IMR-90 (cell line): ENCODE measurements around the gene KLHL29. TPM values are rescaled to one million over a fixed set of nuclear protein-coding genes. Genes with fewer than 3 reads are reported as not detected.

Source experiments
- ATAC-seq: fragments of 200-7000 bp; cut with Tn5 transposase; 2 replicates; pipeline ENCODE4 v1.9.1; 2020; ENCODE audit warnings: low read depth, mild to moderate bottlenecking, moderate library complexity
- BruUV-seq: library from RNA; stranded (reverse); fragments of 400-500 nt; replicated peaks from 2 replicates; lab custom pipeline; 2021; lab: Mats Ljungman, UMichigan
- CTCF ChIA-PET: fragments of 300-600 bp; formaldehyde crosslinking; extraction: SDS; loops from one replicate; lab custom pipeline; 2021; ENCODE audit warnings: antibody characterized with exemption; lab: Yijun Ruan, JAX
- POLR2A ChIA-PET: fragments of 300-600 bp; sonication (Branson Sonifier 250); formaldehyde crosslinking; loops from one replicate; lab custom pipeline; 2022; ENCODE audit warnings: antibody characterized with exemption; ENCODE audit not compliant: unreplicated experiment; lab: Charles Lee
- DNase-seq: peaks from one replicate; pipeline ENCODE4 v3.0.0; 2013
- H2AFZ ChIP-seq: replicated peaks from 2 replicates; pipeline ENCODE3; 2013; ENCODE audit warnings: low read length, mild to moderate bottlenecking; ENCODE audit not compliant: poor library complexity
- H2AK5ac ChIP-seq: 2 replicates; pipeline ENCODE4 v1.6.1; 2013; ENCODE audit warnings: low read depth, low read length, inconsistent platforms
- H2AK9ac ChIP-seq: replicated peaks from 2 replicates; pipeline ENCODE3; 2013; ENCODE audit warnings: mild to moderate bottlenecking, low read depth, low read length, moderate library complexity; ENCODE audit not compliant: poor library complexity
- H2BK120ac ChIP-seq: 2 replicates; pipeline ENCODE4 v1.6.1; 2013; ENCODE audit warnings: low read depth, low read length, inconsistent platforms
- H2BK15ac ChIP-seq: 3 replicates; pipeline ENCODE4 v1.6.1; 2013; ENCODE audit warnings: low read depth, low read length, inconsistent platforms
- H2BK20ac ChIP-seq: 2 replicates; pipeline ENCODE4 v1.6.1; 2013; ENCODE audit warnings: low read depth, mild to moderate bottlenecking, inconsistent platforms, low read length, moderate library complexity
- H2BK5ac ChIP-seq: 2 replicates; pipeline ENCODE4 v1.6.1; 2013; ENCODE audit warnings: mild to moderate bottlenecking, low read depth, low read length, inconsistent platforms; ENCODE audit not compliant: poor library complexity, severe bottlenecking
- H3K14ac ChIP-seq: replicated peaks from 2 replicates; pipeline ENCODE4 v1.6.1; 2013; ENCODE audit warnings: low read depth, low read length, inconsistent platforms
- H3K18ac ChIP-seq: 2 replicates; pipeline ENCODE4 v1.6.1; 2013; ENCODE audit warnings: low read depth, low read length, control low read depth
- H3K23ac ChIP-seq: 2 replicates; pipeline ENCODE4 v1.6.1; 2013; ENCODE audit warnings: low read depth, low read length, inconsistent platforms
- H3K27ac ChIP-seq: 2 replicates; pipeline ENCODE4 v1.5.1; 2013; ENCODE audit warnings: mild to moderate bottlenecking, control low read depth, low read length; ENCODE audit not compliant: insufficient read depth
- H3K27me3 ChIP-seq: 2 replicates; pipeline ENCODE4 v1.6.1; 2013; ENCODE audit warnings: low read length; ENCODE audit not compliant: control insufficient read depth, insufficient read depth
- H3K36me3 ChIP-seq: 2 replicates; pipeline ENCODE4 v1.6.1; 2013; ENCODE audit warnings: low read length, mixed read lengths; ENCODE audit not compliant: control insufficient read depth, insufficient read depth
- H3K4ac ChIP-seq: 2 replicates; pipeline ENCODE4 v1.6.1; 2013; ENCODE audit warnings: low read depth, low read length, inconsistent platforms
- H3K4me1 ChIP-seq: 2 replicates; pipeline ENCODE4 v1.6.1; 2013; ENCODE audit warnings: low read length, mixed read lengths; ENCODE audit not compliant: control insufficient read depth, insufficient read depth
- H3K4me2 ChIP-seq: 2 replicates; pipeline ENCODE4 v1.6.1; 2013; ENCODE audit warnings: low read depth, mild to moderate bottlenecking, control low read depth, low read length, moderate library complexity
- H3K4me3 ChIP-seq: 2 replicates; pipeline ENCODE4 v1.5.1; 2013; ENCODE audit warnings: low read depth, mild to moderate bottlenecking, control low read depth, low read length, moderate library complexity; ENCODE audit not compliant: insufficient read depth
- H3K56ac ChIP-seq: 2 replicates; pipeline ENCODE4 v1.6.1; 2013; ENCODE audit warnings: low read length, inconsistent platforms; ENCODE audit not compliant: insufficient read depth; ENCODE audit errors: extremely low read depth
- H3K79me1 ChIP-seq, 2 experiments: 2 replicates each; pipeline ENCODE4 v1.6.1; 2013; ENCODE audit warnings: low read length in 2 of 2, inconsistent platforms in 1 of 2, low read depth in 1 of 2
- H3K9ac ChIP-seq: 2 replicates; pipeline ENCODE4 v1.6.1; 2013; ENCODE audit warnings: low read depth, low read length, control low read depth
- H3K9me1 ChIP-seq: 2 replicates; pipeline ENCODE4 v1.6.1; 2013; ENCODE audit warnings: low read length, inconsistent platforms; ENCODE audit not compliant: insufficient read depth
- H3K9me3 ChIP-seq: 2 replicates; pipeline ENCODE4 v1.6.1; 2013; ENCODE audit warnings: low read length; ENCODE audit not compliant: control insufficient read depth, insufficient read depth
- H4K20me1 ChIP-seq: 2 replicates; pipeline ENCODE4 v1.6.1; 2013; ENCODE audit warnings: low read length, inconsistent platforms; ENCODE audit not compliant: insufficient read depth
- H4K5ac ChIP-seq: 2 replicates; pipeline ENCODE4 v1.6.1; 2013; ENCODE audit warnings: mild to moderate bottlenecking, low read depth, low read length, control low read depth
- H4K8ac ChIP-seq, 2 experiments: 2 replicates each; pipeline ENCODE4 v1.6.1; 2013; ENCODE audit warnings: low read depth in 2 of 2, low read length in 2 of 2, control low read depth in 1 of 2, inconsistent platforms in 1 of 2
- H4K91ac ChIP-seq: 2 replicates; pipeline ENCODE4 v1.6.1; 2013; ENCODE audit warnings: low read depth, low read length, inconsistent platforms; ENCODE audit not compliant: insufficient read depth
- BHLHE40 ChIP-seq: fragments of 150-350 bp; IDR thresholded peaks from 2 replicates; pipeline ENCODE4 v1.6.1; 2016; ENCODE audit warnings: mild to moderate bottlenecking, low read depth, low read length
- CEBPB ChIP-seq: IDR thresholded peaks from 2 replicates; pipeline ENCODE4 v1.6.1; 2012; ENCODE audit warnings: low read depth, low read length, improper control_type of control experiment
- CHD1 ChIP-seq: IDR thresholded peaks from 2 replicates; pipeline ENCODE4 v1.6.1; 2012; ENCODE audit warnings: low read depth, low read length, improper control_type of control experiment
- ELK1 ChIP-seq: fragments of 150-350 bp; IDR thresholded peaks from 2 replicates; pipeline ENCODE4 v1.6.1; 2016; ENCODE audit warnings: low read depth, mild to moderate bottlenecking, low read length, moderate library complexity, borderline replicate concordance
- FOS ChIP-seq: fragments of 150-350 bp; IDR thresholded peaks from 2 replicates; pipeline ENCODE4 v1.6.1; 2016; ENCODE audit warnings: low read depth, low read length
- MAFK ChIP-seq: IDR thresholded peaks from 2 replicates; pipeline ENCODE4 v1.6.1; 2012; ENCODE audit warnings: low read depth, low read length, improper control_type of control experiment
- MAZ ChIP-seq: IDR thresholded peaks from 2 replicates; pipeline ENCODE4 v1.6.1; 2012; ENCODE audit warnings: low read depth, mild to moderate bottlenecking, low read length, improper control_type of control experiment, moderate library complexity, borderline replicate concordance
- MXI1 ChIP-seq: IDR thresholded peaks from 2 replicates; pipeline ENCODE4 v1.6.1; 2012; ENCODE audit warnings: low read depth, mild to moderate bottlenecking, low read length, moderate library complexity, borderline replicate concordance
- NFE2L2 ChIP-seq: fragments of 150-350 bp; IDR thresholded peaks from 2 replicates; pipeline ENCODE4 v1.6.1; 2016; ENCODE audit warnings: low read depth, mild to moderate bottlenecking, low read length
- POLR2A ChIP-seq: IDR thresholded peaks from 2 replicates; pipeline ENCODE4 v1.6.1; 2012; ENCODE audit warnings: mild to moderate bottlenecking, low read depth, low read length
- RAD21 ChIP-seq: IDR thresholded peaks from 2 replicates; pipeline ENCODE4 v1.6.1; 2012; ENCODE audit warnings: low read length, improper control_type of control experiment
- RCOR1 ChIP-seq: IDR thresholded peaks from 2 replicates; pipeline ENCODE4 v1.6.1; 2012; ENCODE audit warnings: mild to moderate bottlenecking, low read length, improper control_type of control experiment; ENCODE audit not compliant: insufficient replicate concordance
- RFX5 ChIP-seq: IDR thresholded peaks from 2 replicates; pipeline ENCODE4 v1.8.0; 2012; ENCODE audit warnings: low read depth, mild to moderate bottlenecking, low read length, moderate library complexity
- SMC3 ChIP-seq: fragments of 150-350 bp; IDR thresholded peaks from 2 replicates; pipeline ENCODE4 v1.6.1; 2016; ENCODE audit warnings: low read depth, mild to moderate bottlenecking, antibody characterized with exemption, low read length, moderate library complexity
- WGBS, 2 experiments: methylation state at CpG; one replicate each; pipeline versions ENCODE4 v1.1.5 to v1.1.7; 2013; ENCODE audit warnings: missing lambda C conversion rate in 2 of 2; ENCODE audit not compliant: insufficient read length in 1 of 2; ENCODE audit errors: extremely low coverage in 2 of 2; 5-methylcytosine and 5-hydroxymethylcytosine counted together
- dilution Hi-C: fragments of 300-500 bp; cut with HindIII; formaldehyde crosslinking; loops from one replicate; pipeline ENCODE4 v1.14.3; 2018; ENCODE audit warnings: low sequenced_read_pairs; ENCODE audit not compliant: unreplicated experiment
- in situ Hi-C: fragments of 300-500 bp; cut with MboI; formaldehyde crosslinking; loops from 3 replicates; pipeline ENCODE4 v1.14.3; 2019; ENCODE audit warnings: low sequenced_read_pairs, inconsistent platforms, mixed read lengths
- intact Hi-C: fragments of 100-400 bp; cut with micrococcal nuclease; formaldehyde crosslinking; loops from 2 replicates; pipeline ENCODE4 v1.10.0; 2022
- polyA plus RNA-seq, 3 experiments: library from polyadenylated mRNA; depleted of rRNA; stranded (reverse); fragments of >200 nt; gene quantifications; 2 replicates each; pipeline ENCODE4 v1.2.3, GENCODE V29; 2012; ENCODE audit warnings: low replicate concordance in 1 of 3
- total RNA-seq: library from RNA; depleted of rRNA; stranded (reverse); fragments of >200 nt; gene quantifications from 2 replicates; pipeline ENCODE4 v1.2.3, GENCODE V29; 2012
- TF ChIP-seq, protein P1 (sequence below): conservative IDR thresholded peaks from 2 replicates; pipeline ENCODE4 v1.5.1; 2012; ENCODE audit warnings: mild to moderate bottlenecking, low read depth, low read length, improper control_type of control experiment
- TF ChIP-seq, protein P2 (sequence below): fragments of 150-350 bp; IDR thresholded peaks from 2 replicates; pipeline ENCODE4 v1.6.1; 2017; ENCODE audit warnings: mild to moderate bottlenecking, antibody characterized with exemption, low read length, low read depth

Gene KLHL29
- total and polyA plus RNA-seq, 2 of the 4 experiments (the other 2 are of a cell fraction) = 2.0 to 8.0 TPM

- H3K4me2 ChIP-seq = no peak overlapping the region
- no peak overlapping the region for H2BK120ac ChIP-seq
- no peak overlapping the region for H3K4ac ChIP-seq
- ATAC-seq = no peak
- peaks cover 13% of the 10 kb centered on the region for H3K9me1 ChIP-seq
- H3K18ac ChIP-seq = no peak overlapping the region
- no TSS peak for BruUV-seq
- H3K79me1 ChIP-seq = peaks cover 0 to 11% of the 10 kb centered on the region in 2 experiments; a peak in 1 of 4 replicates
- H3K14ac ChIP-seq = no peak overlapping the region
- H3K27me3 ChIP-seq = no peaks in the 10 kb centered on the region
- ChIA-PET CTCF (no interaction called here), POLR2A (no interaction called here)
- no peak overlapping the region for H2BK15ac ChIP-seq
- H2AK9ac ChIP-seq = no peak overlapping the region
- TF ChIP-seq ELK1 = no peak
- TF ChIP-seq, protein P1, sequence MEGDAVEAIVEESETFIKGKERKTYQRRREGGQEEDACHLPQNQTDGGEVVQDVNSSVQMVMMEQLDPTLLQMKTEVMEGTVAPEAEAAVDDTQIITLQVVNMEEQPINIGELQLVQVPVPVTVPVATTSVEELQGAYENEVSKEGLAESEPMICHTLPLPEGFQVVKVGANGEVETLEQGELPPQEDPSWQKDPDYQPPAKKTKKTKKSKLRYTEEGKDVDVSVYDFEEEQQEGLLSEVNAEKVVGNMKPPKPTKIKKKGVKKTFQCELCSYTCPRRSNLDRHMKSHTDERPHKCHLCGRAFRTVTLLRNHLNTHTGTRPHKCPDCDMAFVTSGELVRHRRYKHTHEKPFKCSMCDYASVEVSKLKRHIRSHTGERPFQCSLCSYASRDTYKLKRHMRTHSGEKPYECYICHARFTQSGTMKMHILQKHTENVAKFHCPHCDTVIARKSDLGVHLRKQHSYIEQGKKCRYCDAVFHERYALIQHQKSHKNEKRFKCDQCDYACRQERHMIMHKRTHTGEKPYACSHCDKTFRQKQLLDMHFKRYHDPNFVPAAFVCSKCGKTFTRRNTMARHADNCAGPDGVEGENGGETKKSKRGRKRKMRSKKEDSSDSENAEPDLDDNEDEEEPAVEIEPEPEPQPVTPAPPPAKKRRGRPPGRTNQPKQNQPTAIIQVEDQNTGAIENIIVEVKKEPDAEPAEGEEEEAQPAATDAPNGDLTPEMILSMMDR = no peak
- TF ChIP-seq POLR2A = no peak
- no peak for TF ChIP-seq RCOR1
- no peak for TF ChIP-seq MAZ
- no peak for TF ChIP-seq NFE2L2
- TF ChIP-seq BHLHE40 = no peak
- no peak for TF ChIP-seq MAFK
- TF ChIP-seq CHD1 = no peak
- TF ChIP-seq CEBPB = no peak
- TF ChIP-seq SMC3 = no peak
- TF ChIP-seq, protein P2, sequence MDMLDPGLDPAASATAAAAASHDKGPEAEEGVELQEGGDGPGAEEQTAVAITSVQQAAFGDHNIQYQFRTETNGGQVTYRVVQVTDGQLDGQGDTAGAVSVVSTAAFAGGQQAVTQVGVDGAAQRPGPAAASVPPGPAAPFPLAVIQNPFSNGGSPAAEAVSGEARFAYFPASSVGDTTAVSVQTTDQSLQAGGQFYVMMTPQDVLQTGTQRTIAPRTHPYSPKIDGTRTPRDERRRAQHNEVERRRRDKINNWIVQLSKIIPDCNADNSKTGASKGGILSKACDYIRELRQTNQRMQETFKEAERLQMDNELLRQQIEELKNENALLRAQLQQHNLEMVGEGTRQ = no peak
- no peak for TF ChIP-seq RFX5
- TF ChIP-seq FOS = no peak
- TF ChIP-seq RAD21 = no peak
- no peak for TF ChIP-seq MXI1
- DNase-seq = no peak
- in situ Hi-C loops (no loop called here), dilution Hi-C loops (no loop called here), intact Hi-C loops (no loop called here)
- no peak overlapping the region for H3K27ac ChIP-seq
- H3K4me3 ChIP-seq = no peak overlapping the region
- no peak overlapping the region for H4K5ac ChIP-seq
- H2BK5ac ChIP-seq = no peak overlapping the region
- H2AK5ac ChIP-seq = no peak overlapping the region
- H2AFZ ChIP-seq = no peak overlapping the region
- H3K23ac ChIP-seq = no peak overlapping the region
- H3K9me3 ChIP-seq = no peaks in the 10 kb centered on the region
- H3K9ac ChIP-seq = no peak overlapping the region
- 60% methylated on average over 1 of the region's 7 CpGs; no CpG with 5 or more reads in 1 of the 2 experiments for WGBS, 2 experiments
- H3K36me3 ChIP-seq = no peaks in the 10 kb centered on the region
- no peak overlapping the region for H4K8ac ChIP-seq
- H4K91ac ChIP-seq = no peak overlapping the region
- no peak overlapping the region for H2BK20ac ChIP-seq
- H3K4me1 ChIP-seq = peaks cover 13% of the 10 kb centered on the region
- H3K56ac ChIP-seq = no peak overlapping the region
- H4K20me1 ChIP-seq = peaks cover 3% of the 10 kb centered on the region; the same call in 1 of the 2 replicates
These were observed 206.1 kb downstream of the KLHL29 start for GRCh38 chr2:23591111-23591510.
